Astrocyte of the spinal cord (primary cell): ENCODE data around the gene LILRA2.

Source experiments
- DNase-seq: peaks from one replicate; pipeline ENCODE4 v3.0.0; 2011; ENCODE audit warnings: low read depth, low spot score
- H3K4me3 ChIP-seq: 2 replicates; pipeline ENCODE4 v1.5.1; 2011; ENCODE audit warnings: low read depth, mild to moderate bottlenecking, low read length, moderate library complexity
- CTCF ChIP-seq: IDR thresholded peaks from 2 replicates; pipeline ENCODE4 v1.5.1; 2012; ENCODE audit warnings: low read depth, mild to moderate bottlenecking, low read length, inconsistent platforms
- in situ Hi-C: cut with HindIII; loops from 2 replicates; pipeline ENCODE4 v1.10.0; 2017; ENCODE audit warnings: low sequenced_read_pairs

LILRA2 gene

GRCh38 chr19:54535601-54536000 lies 38.0 kb upstream of the LILRA2 start:
- in situ Hi-C loops: no loop called here

GRCh38 chr19:54536956-54537355 lies 36.6 kb upstream of the LILRA2 start:
- in situ Hi-C loops: no loop called here
- DNase-seq: no peak
- no peak for TF ChIP-seq CTCF

More at GRCh38 chr19:54535601-54536000, 38.0 kb upstream of the LILRA2 start:
- TF ChIP-seq CTCF: no peak
- DNase-seq: no peak
- H3K4me3 ChIP-seq: no peak overlapping the region

GRCh38 chr19:54541712-54542111 lies 31.9 kb upstream of the LILRA2 start:
- in situ Hi-C loops: no loop called here
- no peak for DNase-seq
- TF ChIP-seq CTCF: no peak
- no peak overlapping the region for H3K4me3 ChIP-seq

More at GRCh38 chr19:54536956-54537355, 36.6 kb upstream of the LILRA2 start:
- no peak overlapping the region for H3K4me3 ChIP-seq

- no peak overlapping the region for H3K4me3 ChIP-seq
- no peak for TF ChIP-seq CTCF
- in situ Hi-C loops: no loop called here
- no peak for DNase-seq
These were observed 24.8 kb upstream of the LILRA2 start for GRCh38 chr19:54548806-54549205.

GRCh38 chr19:54549224-54549623 lies 24.4 kb upstream of the LILRA2 start:
- in situ Hi-C loops: no loop called here
- DNase-seq: no peak
- H3K4me3 ChIP-seq: no peak overlapping the region
- no peak for TF ChIP-seq CTCF

GRCh38 chr19:54551293-54551692 lies 22.3 kb upstream of the LILRA2 start:
- H3K4me3 ChIP-seq: no peak overlapping the region
- no peak for TF ChIP-seq CTCF
- in situ Hi-C loops: no loop called here
- no peak for DNase-seq
